GM19467 (cell line): ENCODE data around the gene TTLL8.

Source experiments
- ATAC-seq: cut with Tn5 transposase; IDR thresholded peaks from one replicate; pipeline ENCODE4 v1.9.1; 2021; ENCODE audit warnings: mild to moderate bottlenecking, moderate library complexity; ENCODE audit not compliant: unreplicated experiment

The TTLL8 gene

DNA sequence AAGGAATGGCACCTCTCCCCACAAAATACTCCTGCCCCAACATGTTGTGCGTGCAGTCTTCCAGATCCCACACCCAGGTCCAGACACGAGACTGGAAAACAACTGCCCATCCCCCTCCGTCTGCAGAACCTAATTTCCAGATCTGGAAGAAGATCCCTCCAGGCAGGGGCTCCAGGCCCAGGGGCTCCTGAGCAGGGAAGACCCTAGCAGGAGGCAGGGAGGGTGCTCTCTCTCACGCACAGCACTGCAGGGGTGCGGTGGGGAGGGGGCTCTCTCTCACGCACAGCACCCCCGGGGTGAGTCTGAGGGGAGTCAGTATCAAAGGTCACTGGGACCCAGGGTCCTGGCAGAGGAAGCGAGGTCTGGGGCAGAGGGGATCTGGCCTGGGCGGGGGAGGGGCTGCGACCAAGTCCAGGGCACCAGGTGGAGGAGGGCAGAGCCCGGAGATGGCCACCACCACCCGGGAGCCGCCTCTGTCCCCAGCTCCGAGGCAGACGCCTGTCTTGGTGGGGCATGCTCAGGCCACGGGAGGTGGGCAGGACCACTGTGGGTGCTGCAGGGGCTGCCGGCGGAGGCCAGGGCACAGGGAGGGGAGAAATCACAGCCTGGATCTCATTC, 25.5 kb upstream of the TTLL8 start:
- ATAC-seq, result no peak

DNA sequence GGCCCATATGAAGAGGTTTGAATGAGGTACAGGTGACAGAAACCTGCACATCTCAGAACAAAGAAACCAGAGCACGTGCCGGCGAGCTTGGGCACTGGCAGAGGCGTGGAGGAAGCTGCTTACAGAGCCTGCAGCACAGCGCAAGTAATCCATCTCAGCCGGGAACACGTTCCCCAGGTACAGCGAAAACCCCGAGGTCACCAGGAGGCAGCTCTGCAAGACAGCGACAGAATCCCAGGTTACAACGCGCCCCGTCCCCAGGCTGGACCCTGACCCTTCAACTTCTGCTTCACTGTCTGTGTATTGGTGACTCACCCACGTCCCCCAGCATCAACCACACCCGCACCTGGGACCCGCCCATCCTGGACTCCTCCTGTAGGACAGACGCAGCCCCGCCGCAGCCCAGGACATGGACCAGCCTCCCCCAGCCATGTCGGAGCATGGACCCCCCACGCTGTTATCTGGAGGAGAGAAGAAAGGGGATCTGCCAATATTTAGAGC, 24.9 kb upstream of the TTLL8 start:
- no peak for ATAC-seq

DNA sequence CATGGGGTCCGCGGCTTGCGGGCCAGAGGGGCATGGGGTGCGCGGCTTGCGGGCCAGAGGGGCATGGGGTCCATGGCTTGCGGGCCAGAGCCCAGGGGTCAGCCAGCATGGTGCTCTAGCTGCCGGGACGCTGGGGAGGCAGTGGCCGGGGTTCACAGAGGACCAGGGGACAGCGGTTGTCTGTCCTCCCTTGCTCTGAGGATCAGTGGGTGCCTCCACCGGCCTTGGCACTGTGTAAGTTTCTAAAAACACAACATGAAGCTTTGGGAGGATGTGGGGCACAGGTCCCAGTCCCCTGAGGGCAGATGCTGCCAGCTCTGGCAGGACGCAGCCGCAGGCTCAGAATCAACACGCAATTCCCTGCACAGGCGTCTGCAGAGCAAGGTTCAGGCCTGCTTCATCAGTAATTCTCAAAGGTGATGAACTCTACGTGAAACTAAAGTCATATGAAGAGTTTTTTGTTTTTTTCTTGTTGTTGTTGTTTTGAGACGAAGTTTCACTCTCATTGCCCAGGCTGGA, 24.2 kb upstream of the TTLL8 start:
- ATAC-seq, result no peak

DNA sequence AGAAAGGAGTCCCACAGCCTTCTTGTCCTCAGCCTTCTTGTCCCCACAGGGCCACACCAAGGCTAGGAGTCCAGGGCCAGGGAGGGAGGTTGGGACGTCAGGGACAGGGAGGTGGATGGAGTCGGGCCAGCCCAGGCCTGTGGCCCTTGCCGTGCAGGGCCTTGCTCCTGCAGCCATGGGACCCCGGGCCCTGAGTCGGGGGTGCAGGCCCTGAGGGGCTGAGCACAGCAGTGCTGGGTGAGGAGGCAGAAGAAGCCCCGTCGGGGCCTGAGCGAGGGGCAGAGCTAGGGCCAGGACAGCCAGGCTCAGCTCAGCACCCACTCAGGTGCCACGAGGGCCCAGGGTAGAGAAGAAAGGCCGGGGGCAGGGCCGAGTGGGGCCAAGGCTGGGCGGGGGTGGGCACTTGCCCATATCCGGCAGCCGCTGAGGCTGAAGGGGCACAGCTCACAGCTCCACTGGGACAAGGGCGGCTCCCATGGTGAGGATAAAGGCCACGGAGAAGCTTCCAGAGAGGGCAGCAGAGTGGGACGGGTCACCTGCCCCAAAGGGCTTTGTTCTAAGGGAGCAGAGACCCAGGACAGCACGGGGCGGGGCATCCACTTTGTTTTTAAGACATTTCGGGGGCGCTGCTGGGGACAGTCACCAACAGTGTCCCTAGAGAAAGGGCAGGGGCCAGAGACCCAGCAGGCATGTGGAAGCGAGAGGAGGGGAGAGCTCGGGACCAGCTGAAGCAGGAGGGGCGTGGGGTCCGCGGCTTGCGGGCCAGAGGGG, 23.5 kb upstream of the TTLL8 start:
- ATAC-seq, result no peak

DNA sequence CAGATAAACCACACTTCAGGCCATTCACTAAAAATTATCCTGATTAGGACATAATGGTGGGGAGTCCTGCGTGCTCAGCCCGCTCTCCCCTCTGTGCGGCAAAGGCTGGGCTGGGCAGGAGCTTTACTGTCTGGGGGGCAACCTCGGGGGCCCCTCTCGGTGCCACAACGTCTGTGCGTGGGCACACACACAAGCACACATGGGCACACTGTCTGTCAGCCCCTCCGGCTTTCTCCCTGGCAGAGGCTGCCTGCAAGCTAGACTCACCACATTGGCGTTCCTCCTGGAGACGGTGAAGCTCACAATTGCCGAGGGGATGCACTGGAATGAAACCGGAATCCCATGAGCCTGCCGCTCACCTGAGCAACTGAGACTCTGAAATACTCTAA, 22.0 kb upstream of the TTLL8 start:
- ATAC-seq, result no peak

DNA sequence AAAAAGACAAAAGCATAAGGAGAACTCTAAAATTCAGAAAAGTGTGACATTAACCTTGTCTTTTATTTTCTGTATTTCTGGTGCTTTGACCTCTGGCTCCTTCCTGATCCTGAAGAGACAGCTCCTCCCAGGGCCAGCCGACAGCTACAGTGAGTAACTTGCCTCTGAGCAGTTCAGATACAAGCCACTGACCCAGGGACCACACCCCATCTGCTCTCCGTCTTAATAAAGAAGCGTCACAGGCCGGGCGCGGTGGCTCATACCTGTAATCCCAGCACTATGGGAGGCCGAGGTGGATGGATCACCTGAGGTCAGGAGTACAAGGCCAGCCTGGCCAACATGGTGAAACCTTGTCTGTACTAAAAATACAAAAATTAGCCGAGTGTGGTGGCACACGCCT, 20.7 kb upstream of the TTLL8 start:
- no peak for ATAC-seq

DNA sequence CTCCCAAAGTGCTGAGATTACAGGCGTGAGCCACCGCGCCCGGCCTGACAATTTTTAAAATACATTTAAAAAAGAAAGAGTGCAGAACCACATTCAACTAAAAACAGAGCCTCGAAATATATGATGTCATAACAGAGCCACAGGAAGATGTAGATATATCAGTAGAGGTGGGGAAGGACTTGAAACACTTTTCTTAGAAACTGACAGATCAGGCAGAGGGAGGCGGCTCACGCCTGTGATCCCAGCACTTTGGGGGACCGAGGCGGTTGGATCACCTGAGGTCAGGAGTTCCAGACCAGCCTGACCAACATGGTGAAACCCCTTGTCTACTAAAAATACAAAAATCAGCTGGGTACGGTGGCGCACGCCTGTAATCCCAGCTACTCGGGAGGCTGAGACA, 20.1 kb upstream of the TTLL8 start:
- ATAC-seq, result no peak

DNA sequence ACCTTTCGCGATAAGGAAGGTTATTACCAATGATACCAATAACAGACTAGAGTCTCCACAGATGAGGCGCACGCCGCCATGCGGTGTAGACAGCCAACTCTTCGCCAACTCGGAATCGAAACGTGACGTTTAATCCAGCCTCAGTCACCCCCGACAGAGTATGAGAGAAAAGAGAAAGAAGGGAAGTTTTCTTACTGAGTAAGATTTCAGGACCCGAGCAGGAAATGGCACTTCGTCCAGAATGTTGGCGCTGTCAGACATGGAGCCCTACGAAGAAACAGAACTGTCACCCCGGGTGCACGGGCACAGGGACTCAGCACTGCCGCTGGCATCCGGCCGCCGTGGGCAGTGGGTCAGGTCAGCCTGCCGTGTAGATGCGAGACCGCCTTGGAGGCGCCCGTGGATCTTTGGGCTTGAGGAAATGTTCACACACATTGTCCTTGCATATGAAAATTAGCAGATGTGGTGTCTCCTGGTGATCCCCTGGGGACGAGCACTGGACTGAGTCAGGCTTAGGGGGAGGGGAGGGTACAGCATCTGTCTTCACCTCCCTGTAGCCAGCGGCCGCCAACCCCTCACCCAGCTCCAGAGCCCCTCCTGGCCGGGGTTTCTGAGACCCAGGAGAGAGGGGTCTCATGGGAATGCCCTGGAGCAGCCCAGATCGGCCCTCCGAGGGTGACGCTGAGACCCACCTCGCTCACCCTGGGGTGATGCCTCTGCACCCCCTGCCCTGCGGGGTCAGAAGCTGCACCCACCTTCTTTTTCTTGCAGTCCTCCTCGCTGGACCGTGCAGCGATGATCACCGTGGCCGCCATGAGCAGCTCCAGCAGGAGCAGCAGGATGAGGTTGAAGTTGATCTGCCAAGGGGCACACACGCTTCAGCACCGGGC, 18.8 kb upstream of the TTLL8 start:
- ATAC-seq, result no peak

DNA sequence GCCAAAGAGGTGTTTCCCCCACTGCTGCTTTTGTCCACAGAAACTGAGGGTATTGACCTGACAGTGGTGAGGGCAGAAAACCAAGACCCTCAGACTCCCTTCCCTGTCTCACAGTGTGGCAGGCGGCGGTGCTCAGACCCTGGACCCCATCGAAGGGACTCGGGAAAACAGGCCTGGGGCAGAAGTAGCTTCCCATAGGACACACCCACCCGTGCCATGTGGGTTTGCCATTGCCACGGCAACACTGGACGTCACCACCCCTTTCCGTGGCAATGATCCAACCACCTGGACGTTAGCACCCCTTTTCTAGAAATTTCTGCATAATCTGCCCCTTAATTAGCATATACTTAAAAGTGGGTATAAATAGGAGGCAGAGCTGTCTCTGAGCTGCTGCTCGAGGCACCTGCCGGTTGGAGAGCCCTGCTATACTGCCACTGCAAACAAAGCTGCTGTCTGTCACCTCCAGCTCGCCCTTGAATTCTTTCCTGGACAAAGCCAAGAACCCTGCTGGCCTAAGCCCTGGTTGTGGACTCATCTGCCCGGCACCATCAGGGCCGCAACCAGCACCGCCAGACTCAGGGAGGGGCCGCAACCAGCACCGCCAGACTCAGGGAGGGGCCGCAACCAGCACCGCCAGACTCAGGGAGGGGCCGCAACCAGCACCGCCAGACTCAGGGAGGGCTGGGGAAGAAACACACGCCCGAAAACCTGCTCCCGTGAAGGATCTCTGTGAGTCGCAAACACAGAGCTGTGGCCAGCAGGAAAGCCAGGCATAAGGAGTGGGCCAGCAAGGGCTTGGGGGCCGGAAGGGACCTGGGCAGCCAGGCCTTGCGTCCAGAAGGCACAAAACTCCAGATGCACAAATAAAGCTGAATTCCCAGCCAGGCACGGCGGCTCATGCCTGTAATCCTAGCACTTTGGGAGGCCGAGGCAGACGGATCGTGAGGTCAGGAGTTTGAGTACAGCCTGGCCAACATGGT, 16.7 kb upstream of the TTLL8 start:
- no peak for ATAC-seq

DNA sequence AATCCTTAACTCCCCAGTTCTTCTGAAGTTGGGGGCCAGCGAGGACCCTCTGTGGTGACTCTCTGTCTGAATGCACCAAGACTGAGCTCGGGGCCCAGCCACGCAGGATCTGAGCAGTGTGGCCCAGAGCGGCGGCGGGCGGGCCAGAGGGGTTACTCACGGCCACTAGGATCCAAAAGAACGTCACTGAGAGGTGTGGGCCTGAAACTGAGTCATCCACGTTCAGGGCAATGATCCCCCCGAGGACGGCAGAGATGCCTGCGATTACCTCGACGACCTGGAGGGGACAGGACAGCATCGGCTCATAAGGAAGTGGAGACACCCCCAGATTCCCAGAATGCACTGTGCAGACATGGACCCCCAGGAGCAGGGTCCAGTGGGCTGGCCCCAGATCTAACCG, 16.0 kb upstream of the TTLL8 start:
- no peak for ATAC-seq

DNA sequence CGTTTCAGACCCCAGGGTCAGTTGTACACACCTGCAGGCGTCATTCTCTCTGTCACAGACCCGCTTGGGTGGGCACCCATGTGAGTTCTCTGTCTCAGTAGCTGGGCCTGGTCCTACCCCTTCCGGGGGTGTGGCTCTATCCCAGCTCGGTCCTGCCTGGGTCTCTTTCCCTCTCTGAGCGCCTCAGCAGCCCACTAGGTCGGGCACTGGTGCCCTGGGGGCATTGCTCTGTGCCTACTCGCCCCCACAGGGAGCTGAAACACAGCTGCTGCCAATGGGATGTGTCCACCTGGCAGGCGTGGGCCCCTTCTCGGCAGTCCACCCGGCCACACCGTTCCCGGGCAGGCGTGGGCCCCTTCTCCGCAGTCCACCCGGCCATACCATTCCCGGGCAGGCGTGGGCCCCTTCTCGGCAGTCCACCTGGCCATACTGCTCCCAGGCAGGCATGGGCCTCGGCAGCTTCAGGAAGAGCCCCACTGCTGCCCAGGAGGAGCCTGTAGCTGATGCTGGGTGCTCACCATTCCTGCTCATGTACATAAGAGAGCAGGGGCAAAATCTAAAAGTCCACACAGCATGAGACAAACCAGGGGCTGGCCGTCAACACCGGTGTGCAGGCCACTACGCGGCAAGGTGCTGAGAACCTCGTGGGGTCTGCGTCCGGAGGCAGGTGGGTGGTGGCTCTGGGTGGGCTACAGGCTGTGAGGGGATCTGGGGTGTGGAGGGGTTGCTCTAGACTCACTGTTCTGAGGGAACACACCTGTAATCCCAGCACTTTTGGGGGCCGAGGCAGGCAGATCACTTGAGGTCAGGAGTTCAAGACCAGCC, 14.8 kb upstream of the TTLL8 start:
- no peak for ATAC-seq

DNA sequence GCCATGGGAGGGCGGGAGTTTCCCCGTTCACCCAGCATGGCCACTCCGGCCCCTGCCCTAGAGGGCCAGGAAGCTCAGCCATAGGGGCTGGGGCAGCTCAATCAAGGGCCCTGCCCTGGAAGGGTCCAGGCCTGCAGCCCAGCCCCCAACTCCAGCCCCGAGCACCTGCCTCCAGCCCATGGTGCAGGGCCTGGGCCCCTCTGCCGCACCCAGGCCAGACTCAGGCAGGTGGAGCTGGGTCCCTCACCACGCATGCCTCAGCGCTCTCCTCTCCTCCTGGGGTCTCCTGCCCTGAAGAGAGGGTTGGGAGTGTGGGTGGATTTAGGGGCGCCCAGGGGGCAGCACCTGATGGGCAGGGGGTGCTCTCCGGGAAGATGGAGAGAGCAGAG, 14.1 kb upstream of the TTLL8 start:
- no peak for ATAC-seq

DNA sequence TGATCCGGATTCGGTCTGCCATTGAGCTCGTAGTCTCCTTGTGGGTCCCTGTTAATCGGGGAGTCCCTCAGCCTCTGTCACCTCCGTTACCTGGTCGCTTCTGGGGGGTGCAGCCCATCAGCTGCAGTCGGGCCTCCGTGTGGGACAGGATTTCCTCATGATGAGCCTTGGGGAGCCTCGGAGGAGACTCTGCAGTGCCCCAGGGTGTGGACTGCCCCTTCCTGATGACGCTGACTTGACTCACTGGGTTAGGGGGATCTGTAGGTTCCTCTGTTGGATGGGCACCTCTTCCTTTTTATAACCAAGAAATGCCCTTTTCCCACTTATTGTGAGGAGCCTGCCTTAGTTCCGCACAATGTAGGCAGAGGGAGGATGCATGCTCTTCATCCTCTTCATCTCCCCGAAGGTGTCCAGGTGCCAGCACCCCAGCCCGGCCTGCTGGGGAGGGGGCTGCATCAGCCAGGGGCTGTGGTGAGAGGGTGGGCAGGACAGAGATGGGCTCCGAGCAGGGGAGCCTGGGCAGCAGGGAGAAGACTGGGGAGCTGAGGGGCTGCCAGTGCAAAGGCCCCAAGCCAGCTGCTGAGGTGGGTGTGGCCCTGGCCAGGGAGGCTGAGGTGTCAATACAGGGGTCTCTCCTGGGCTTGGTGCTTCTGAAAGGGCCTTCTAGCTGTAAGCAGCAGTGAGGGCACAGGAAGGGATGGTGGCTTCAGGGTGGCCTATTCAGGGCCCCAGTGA, 13.5 kb upstream of the TTLL8 start:
- no peak for ATAC-seq

DNA sequence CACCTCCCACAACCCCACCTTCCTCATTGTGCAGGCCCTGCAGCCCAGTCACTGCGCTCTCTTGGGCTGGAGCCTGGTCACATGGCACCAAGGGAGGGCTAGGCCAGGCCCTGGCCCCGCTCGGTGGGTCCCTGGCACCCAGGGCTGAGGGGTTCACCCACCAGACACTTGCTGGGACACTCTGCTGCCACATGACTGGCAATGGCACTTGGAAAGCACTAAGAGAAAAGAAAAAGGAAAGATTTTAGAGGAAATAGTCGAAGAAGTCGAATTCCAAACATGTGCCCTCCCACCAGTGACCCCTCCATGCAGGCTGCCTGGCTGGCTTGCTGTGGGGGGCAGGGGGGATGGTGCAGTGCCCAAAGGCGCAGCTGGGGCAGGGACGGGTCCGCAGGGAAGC, 12.3 kb upstream of the TTLL8 start:
- ATAC-seq, result no peak

DNA sequence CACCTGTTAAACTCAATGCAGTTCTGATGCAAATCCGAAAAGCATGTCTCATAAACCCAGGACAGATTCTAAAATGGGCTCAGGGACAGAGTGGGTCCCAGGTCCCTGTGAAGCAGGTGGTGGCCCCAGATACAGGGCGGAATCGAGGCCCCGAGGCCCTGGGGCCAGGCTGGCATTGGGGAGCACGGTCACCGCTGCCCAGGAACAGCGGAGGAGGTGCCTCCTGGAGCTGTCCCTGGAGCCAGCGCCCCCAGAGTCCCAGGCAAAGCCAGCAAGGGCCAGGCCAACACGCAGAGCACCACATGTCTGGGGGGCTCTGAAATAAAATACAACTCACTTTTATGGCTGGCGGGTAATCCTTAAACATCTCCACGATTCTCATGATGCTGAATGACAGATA, 10.0 kb upstream of the TTLL8 start:
- no peak for ATAC-seq

DNA sequence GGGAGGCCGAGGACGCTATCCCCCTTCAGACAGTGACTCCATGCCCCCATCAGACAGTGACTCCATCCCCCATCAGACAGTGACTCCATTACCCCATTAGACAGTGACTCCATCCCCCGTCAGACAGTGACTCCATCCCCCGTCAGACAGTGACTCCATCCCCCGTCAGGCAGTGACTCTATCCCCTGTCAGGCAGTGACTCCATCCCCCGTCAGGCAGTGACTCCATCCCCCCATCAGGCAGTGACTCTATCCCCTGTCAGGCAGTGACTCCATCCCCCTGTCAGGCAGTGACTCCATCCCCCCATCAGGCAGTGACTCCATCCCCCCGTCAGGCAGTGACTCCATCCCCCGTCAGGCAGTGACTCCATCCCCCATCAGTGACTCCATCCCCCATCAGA, 9.1 kb upstream of the TTLL8 start:
- ATAC-seq, result no peak

DNA sequence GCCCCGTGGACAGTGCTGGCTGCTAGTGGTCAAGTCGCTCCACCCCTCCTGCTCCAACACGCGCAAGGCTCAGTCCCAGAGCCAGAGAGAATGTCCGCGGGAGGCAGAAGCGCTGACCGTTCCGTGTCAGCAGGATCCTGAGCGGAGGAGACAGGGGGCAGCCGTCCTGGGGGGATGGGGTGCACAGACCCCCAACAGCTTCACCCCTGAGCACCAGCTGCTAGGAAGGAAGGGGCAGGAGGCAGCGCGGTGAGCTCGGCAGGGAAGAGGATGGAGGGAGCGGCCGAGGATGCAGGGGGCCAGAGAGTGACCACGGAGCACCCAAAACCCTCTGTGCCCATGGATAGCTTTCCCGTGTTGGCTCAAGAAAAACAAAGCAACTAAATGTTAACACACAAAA, 6.4 kb upstream of the TTLL8 start:
- ATAC-seq, result no peak

DNA sequence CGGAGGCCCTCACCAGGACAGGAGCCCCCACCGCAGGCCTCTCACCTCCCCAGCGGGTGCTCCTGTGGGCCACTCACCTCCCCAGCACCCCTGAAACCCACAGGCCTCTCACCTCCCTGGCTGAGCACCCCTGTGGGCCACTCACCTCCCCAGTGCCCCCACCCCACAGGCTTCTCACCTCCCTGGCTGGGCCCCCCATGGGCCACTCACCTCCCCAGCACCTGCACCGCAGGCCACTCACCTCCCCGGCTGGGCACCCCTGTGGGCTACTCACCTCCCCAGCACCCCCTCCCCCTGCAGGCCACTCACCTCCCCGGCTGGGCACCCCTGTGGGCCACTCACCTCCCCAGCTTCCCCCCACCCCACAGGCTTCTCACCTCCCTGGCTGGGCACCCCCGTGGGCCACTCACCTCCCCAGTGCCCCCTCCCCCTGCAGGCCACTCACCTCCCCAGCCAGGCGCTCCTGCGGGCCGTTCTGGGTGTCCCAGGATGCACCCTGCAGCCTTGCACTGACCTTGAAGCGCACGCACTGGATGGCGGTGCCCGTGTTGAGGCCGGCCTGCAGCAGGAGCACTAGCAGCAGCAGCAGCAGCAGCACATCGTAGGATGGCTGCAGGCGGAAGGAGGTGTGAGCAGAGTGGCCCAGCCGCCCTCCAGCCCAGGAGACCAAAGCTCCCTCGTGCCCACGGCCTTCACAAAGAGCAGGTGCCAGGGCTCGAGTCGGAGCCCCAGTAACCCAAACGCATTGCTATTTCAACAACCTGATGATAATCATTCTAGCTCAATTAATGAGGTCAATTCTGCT, 5.7 kb upstream of the TTLL8 start:
- no peak for ATAC-seq
